ENCODE measurements around the gene ADD2. TPM values are rescaled to one million over a fixed set of nuclear protein-coding genes. Genes with fewer than 3 reads are reported as not detected.
A peak's percentile ranks its signal among the peaks of the same experiment; 100 is the strongest.

ADD2 gene
- total and polyA plus RNA-seq, 12 donors, result 0.20 to 5.6 (median 1.9) TPM; not detected in 1

- no peaks in the 10 kb centered on the region for H3K27me3 ChIP-seq
- 72 to 95% (median 93%) methylated on average over 1 of the region's 1 CpG for WGBS, 4 donors
- intact Hi-C loops (cut with DNase I), result no loop called here
- no peak for TF ChIP-seq POLR2A (IDR thresholded peaks at IDR 0.05)
- TF ChIP-seq CTCF (IDR thresholded peaks at IDR 0.05), result no peak
- H3K9me3 ChIP-seq (replicated peaks in 1 of 3), result no peaks in the 10 kb centered on the region
- no peak overlapping the region for H3K4me3 ChIP-seq
- no peaks in the 10 kb centered on the region for H3K36me3 ChIP-seq (replicated peaks in 1 of 2)
- no peaks in the 10 kb centered on the region for H3K4me1 ChIP-seq (replicated peaks in 1 of 2)
- no peak overlapping the region for H3K27ac ChIP-seq
- peak in 1 of 7 donors; percentile 56 for DNase-seq
Measured at GRCh38 chr2:70670202-70670601, 97.8 kb downstream of the ADD2 start.

GRCh38 chr2:70668911-70669310 lies 99.1 kb downstream of the ADD2 start:
- TF ChIP-seq CTCF (IDR thresholded peaks at IDR 0.05), result no peak
- TF ChIP-seq POLR2A (IDR thresholded peaks at IDR 0.05), result no peak
- Histone ChIP-seq H3K36me3 (replicated peaks in 1 of 2) (no peaks in the 10 kb centered on the region), H3K4me1 (replicated peaks in 1 of 2) (no peaks in the 10 kb centered on the region), H3K9me3 (replicated peaks in 1 of 3) (no peaks in the 10 kb centered on the region), H3K4me3 (no peak overlapping the region), H3K27me3 (no peaks in the 10 kb centered on the region), H3K27ac (no peak overlapping the region)
- intact Hi-C loops (cut with DNase I), result no loop called here
- no peak for DNase-seq
- WGBS, 4 donors, result 83 to 89% (median 88%) methylated on average over 4 of the region's 4 CpGs

DNA sequence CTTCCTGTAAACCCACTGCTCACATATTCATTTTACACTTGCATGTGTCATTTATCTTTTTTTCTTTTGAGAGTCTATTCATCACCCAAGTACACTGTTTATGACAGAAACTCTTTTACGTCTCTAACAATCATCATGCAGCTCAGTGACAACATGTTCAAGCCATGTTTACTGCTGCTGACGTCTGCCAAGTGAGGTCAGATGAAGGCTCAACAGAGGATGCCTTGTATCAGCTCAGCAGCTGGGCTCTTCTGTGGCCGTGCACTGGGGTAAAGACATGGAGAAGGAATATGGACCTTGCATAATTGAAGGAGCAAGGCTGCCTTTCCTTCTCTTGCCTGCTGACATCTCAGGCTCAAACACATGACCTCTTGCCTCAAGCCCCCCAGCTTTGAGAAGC lies 99.6 kb downstream of the ADD2 start:
- TF ChIP-seq POLR2A (IDR thresholded peaks at IDR 0.05) (no peak), CTCF (IDR thresholded peaks at IDR 0.05) (no peak)
- DNase-seq, result no peak
- no peaks in the 10 kb centered on the region for H3K36me3 ChIP-seq (replicated peaks in 1 of 2)
- H3K4me3 ChIP-seq, result no peak overlapping the region
- H3K4me1 ChIP-seq (replicated peaks in 1 of 2), result no peaks in the 10 kb centered on the region
- no peaks in the 10 kb centered on the region for H3K9me3 ChIP-seq (replicated peaks in 1 of 3)
- intact Hi-C loops (cut with DNase I), result no loop called here
- no peak overlapping the region for H3K27ac ChIP-seq
- H3K27me3 ChIP-seq, result no peaks in the 10 kb centered on the region
- WGBS, 4 donors, result 70 to 81% (median 75%) methylated on average over 3 of the region's 3 CpGs

GRCh38 chr2:70664525-70664924 lies 103.5 kb downstream of the ADD2 start:
- WGBS, 4 donors, result 80 to 84% (median 82%) methylated on average over 7 of the region's 7 CpGs
- no peak overlapping the region for H3K4me3 ChIP-seq
- DNase-seq, result no peak
- no peaks in the 10 kb centered on the region for H3K9me3 ChIP-seq (replicated peaks in 1 of 3)
- no peaks in the 10 kb centered on the region for H3K27me3 ChIP-seq
- TF ChIP-seq POLR2A (IDR thresholded peaks at IDR 0.05) (no peak), CTCF (IDR thresholded peaks at IDR 0.05) (no peak)
- H3K27ac ChIP-seq, result no peak overlapping the region
- no peaks in the 10 kb centered on the region for H3K4me1 ChIP-seq (replicated peaks in 1 of 2)
- H3K36me3 ChIP-seq (replicated peaks in 1 of 2), result no peaks in the 10 kb centered on the region
- intact Hi-C loops (cut with DNase I), result no loop called here

All from adrenal gland (tissue), 12 donors.